H1 (cell line): Measurements from ENCODE around the gene SARS2. TPM values are rescaled to one million over a fixed set of nuclear protein-coding genes. Genes with fewer than 3 reads are reported as not detected.

Experiments used
- GABPA ChIP-seq: IDR thresholded peaks from 2 replicates; pipeline ENCODE4 v1.6.1; 2011; ENCODE audit warnings: mild to moderate bottlenecking, low read length, moderate library complexity, borderline replicate concordance; ENCODE audit not compliant: insufficient read depth
- KDM1A ChIP-seq: fragments of 200-600, 300-600 bp; sonication (generic); IDR thresholded peaks from 2 replicates; pipeline ENCODE4 v1.7.1; 2016; ENCODE audit warnings: mild to moderate bottlenecking, low read length, borderline replicate concordance
- RNF2 ChIP-seq: fragments of 200-900, 300-1000 bp; sonication (generic); IDR thresholded peaks from 2 replicates; pipeline ENCODE4 v1.7.1; 2016; ENCODE audit warnings: borderline replicate concordance, low read depth, mild to moderate bottlenecking, antibody characterized with exemption, low read length; ENCODE audit not compliant: poor library complexity, severe bottlenecking; ENCODE audit errors: missing control alignments
- SAP30 ChIP-seq: fragments of 300-600 bp; sonication (generic); IDR thresholded peaks from 2 replicates; pipeline ENCODE4 v1.7.1; 2012; ENCODE audit warnings: low read length, moderate library complexity, mild to moderate bottlenecking, inconsistent platforms; ENCODE audit not compliant: insufficient read depth, insufficient replicate concordance
- polyA plus RNA-seq, 7 experiments: library from polyadenylated mRNA; depleted of rRNA in 3 of 7; stranded (reverse) in 5 of 7; unstranded in 2 of 7; fragments of >200 nt in 5 of 7; fragments of 200-250 nt in 2 of 7; gene quantifications; 1 replicate in 5 of 7; 2 replicates in 1 of 7; 4 replicates in 1 of 7; pipeline versions ENCODE4 v1.2.1 to v1.2.3, GENCODE V29; 2011 to 2013; ENCODE audit warnings: missing spikeins in 2 of 7, mixed read lengths in 2 of 7
- total RNA-seq: library from RNA; stranded (reverse); fragmentation: NEBNext Ultra II Directional; extraction: Animal tissue kit (Norgen Biotek cat#: 25700); gene quantifications from 2 replicates; pipeline ENCODE4 v1.2.1, GENCODE V29; 2021

SARS2 gene
- total and polyA plus RNA-seq, 2 of the 8 experiments (the other 6 are each of a cell fraction or from before 2014, with no cell fraction given), result 68.0 to 102 TPM

DNA sequence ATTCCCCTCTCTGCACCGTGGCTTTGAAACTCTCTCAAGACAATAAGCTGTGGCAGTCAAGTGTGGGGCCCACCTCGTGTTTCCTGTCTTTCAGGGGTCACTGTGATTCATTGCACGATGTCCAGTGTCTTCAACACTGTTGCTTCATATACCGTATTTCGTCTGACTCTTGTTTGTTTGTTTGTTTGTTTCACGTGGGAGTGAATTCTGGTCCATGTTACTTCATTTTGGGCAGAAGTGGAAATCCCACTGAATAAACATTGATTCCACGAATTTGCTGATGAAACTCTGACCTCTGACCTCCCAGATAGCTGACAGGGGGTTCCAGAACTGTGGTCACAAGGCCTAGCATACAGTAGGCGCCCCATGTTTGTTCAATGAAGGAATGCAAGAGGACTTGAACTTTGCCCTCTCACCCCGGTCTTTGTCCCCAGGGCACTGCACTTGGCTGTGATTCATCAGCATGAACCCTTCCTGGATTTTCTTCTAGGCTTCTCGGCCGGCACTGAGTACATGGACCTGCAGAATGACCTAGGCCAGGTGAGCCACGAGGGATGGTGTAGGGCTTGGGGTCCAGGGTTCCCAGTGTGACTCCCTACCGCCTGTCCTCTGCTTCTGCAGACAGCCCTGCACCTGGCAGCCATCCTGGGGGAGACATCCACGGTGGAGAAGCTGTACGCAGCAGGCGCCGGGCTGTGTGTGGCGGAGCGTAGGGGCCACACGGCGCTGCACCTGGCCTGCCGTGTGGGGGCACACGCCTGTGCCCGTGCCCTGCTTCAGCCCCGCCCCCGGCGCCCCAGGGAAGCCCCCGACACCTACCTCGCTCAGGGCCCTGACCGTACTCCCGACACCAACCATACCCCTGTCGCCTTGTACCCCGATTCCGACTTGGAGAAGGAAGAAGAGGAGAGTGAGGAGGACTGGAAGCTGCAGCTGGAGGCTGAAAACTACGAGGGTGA is 25.7 kb downstream of the SARS2 start (continued):
- no peak for TF ChIP-seq SAP30
- TF ChIP-seq RNF2, result no peak
- TF ChIP-seq GABPA, result no peak
- no peak for TF ChIP-seq KDM1A
